Measurements from ENCODE around the gene FREY1. TPM values are rescaled to one million over a fixed set of nuclear protein-coding genes. Genes with fewer than 3 reads are reported as not detected.
A peak's percentile ranks its signal among the peaks of the same experiment; 100 is the strongest.

The FREY1 gene
- total RNA-seq, 1 donor from 2014 or later, result 1.2 TPM

GRCh38 chr11:45929486-45930030, 22.5 kb upstream of the FREY1 start:
- DNase-seq (ENCODE audit: low spot score in 2 of 2) (no peak), FAIRE-seq (no peak)

- DNase-seq (ENCODE audit: low spot score in 2 of 2) (no peak), FAIRE-seq (no peak)
Observed at GRCh38 chr11:45928535-45929215, 21.6 kb upstream of the FREY1 start.

GRCh38 chr11:45927684-45928413, 20.8 kb upstream of the FREY1 start:
- DNase-seq (ENCODE audit: low spot score in 2 of 2) (no peak), FAIRE-seq (no peak)

GRCh38 chr11:45927332-45927683, 20.2 kb upstream of the FREY1 start:
- DNase-seq (ENCODE audit: low spot score in 2 of 2), result no peak
- no peak for FAIRE-seq

- FAIRE-seq (no peak), DNase-seq (ENCODE audit: low spot score in 2 of 2) (no peak)
Observed at GRCh38 chr11:45926536-45927331, 19.7 kb upstream of the FREY1 start.

GRCh38 chr11:45926001-45926401, 18.9 kb upstream of the FREY1 start:
- FAIRE-seq (no peak), DNase-seq (ENCODE audit: low spot score in 2 of 2) (no peak)

- DNase-seq (ENCODE audit: low spot score in 2 of 2) (no peak), FAIRE-seq (no peak)
Observed at GRCh38 chr11:45925550-45925949, 18.5 kb upstream of the FREY1 start.

- FAIRE-seq, result no peak
- no peak for DNase-seq (ENCODE audit: low spot score in 2 of 2)
Observed at GRCh38 chr11:45924927-45925326, 17.9 kb upstream of the FREY1 start.

GRCh38 chr11:45924036-45924915, 17.2 kb upstream of the FREY1 start:
- DNase-seq (ENCODE audit: low spot score in 2 of 2) (no peak), FAIRE-seq (no peak)

GRCh38 chr11:45922425-45923082, 15.5 kb upstream of the FREY1 start, which contains the start of gene LARGE2:
LARGE2 (plus strand) TSS chr11:45922656; CDS start chr11:45922883, 227 bp downstream.
- FAIRE-seq, result no peak
- no peak for DNase-seq (ENCODE audit: low spot score in 2 of 2)

GRCh38 chr11:45921561-45922424, 14.7 kb upstream of the FREY1 start:
- DNase-seq (ENCODE audit: low spot score in 2 of 2) (no peak), FAIRE-seq (no peak)

- DNase-seq (ENCODE audit: low spot score in 2 of 2) (no peak), FAIRE-seq (no peak)
Observed at GRCh38 chr11:45920531-45921477, 13.7 kb upstream of the FREY1 start.

- DNase-seq (ENCODE audit: low spot score in 2 of 2) (no peak), FAIRE-seq (no peak)
Observed at GRCh38 chr11:45919806-45920530, 12.9 kb upstream of the FREY1 start.

- no peak for DNase-seq (ENCODE audit: low spot score in 2 of 2)
- FAIRE-seq, result no peak
Observed at GRCh38 chr11:45918962-45919675, 12.0 kb upstream of the FREY1 start.

GRCh38 chr11:45918331-45918941, 11.4 kb upstream of the FREY1 start:
- FAIRE-seq, result no peak
- peak; percentile 84 to 88 for DNase-seq (ENCODE audit: low spot score in 2 of 2)

Measured in frontal cortex (tissue), 4 donors.